Pulmonary artery endothelial cell (primary cell): ENCODE measurements around the gene LDLRAP1. TPM values are rescaled to one million over a fixed set of nuclear protein-coding genes. Genes with fewer than 3 reads are reported as not detected.
"Not testable (repeated sequence)": the region's sequence is repeated elsewhere in the genome, so short reads cannot be mapped to it uniquely, and the experiment has no call there.

ENCODE experiments used
- DNase-seq: peaks from one replicate; pipeline ENCODE4 v3.0.0-alpha.2; 2011; ENCODE audit warnings: low read depth, low spot score
- total RNA-seq: library from RNA; depleted of rRNA; stranded (reverse); fragments of >200 nt; gene quantifications from 2 replicates; pipeline ENCODE4 v1.2.3, GENCODE V29; 2014

The LDLRAP1 gene
- total RNA-seq, 1 donor from 2014 or later, result 13.1 TPM

GRCh38 chr1:25603779-25604538 lies 60.6 kb downstream of the LDLRAP1 start:
- DNase-seq, result not testable (repeated sequence)

GRCh38 chr1:25607123-25607522 lies 63.7 kb downstream of the LDLRAP1 start:
- no peak for DNase-seq

- DNase-seq, result no peak
Observed at GRCh38 chr1:25608488-25609178, 65.2 kb downstream of the LDLRAP1 start.

GRCh38 chr1:25609921-25610320 lies 66.5 kb downstream of the LDLRAP1 start:
- no peak for DNase-seq

GRCh38 chr1:25610822-25611630 lies 67.6 kb downstream of the LDLRAP1 start:
- no peak for DNase-seq

- no peak for DNase-seq
Observed at GRCh38 chr1:25611843-25612242, 68.4 kb downstream of the LDLRAP1 start.

GRCh38 chr1:25612421-25612820 lies 69.0 kb downstream of the LDLRAP1 start:
- no peak for DNase-seq

- no peak for DNase-seq
Observed at GRCh38 chr1:25613091-25613490, 69.7 kb downstream of the LDLRAP1 start.

- no peak for DNase-seq
Observed at GRCh38 chr1:25614501-25615171, 71.2 kb downstream of the LDLRAP1 start.

GRCh38 chr1:25615172-25615541 lies 71.8 kb downstream of the LDLRAP1 start:
- DNase-seq, result no peak

- no peak for DNase-seq
Observed at GRCh38 chr1:25615563-25616094, 72.2 kb downstream of the LDLRAP1 start.

- peak; percentile 27 for DNase-seq
Observed at GRCh38 chr1:25616095-25616986, 72.9 kb downstream of the LDLRAP1 start, which contains the start of gene MAN1C1. TSS of gene MAN1C1 (plus strand) at chr1:25616791. CDS start at chr1:25617798, 1,007 bp downstream.

- DNase-seq, result no peak
Observed at GRCh38 chr1:25616987-25617624, 73.7 kb downstream of the LDLRAP1 start.

GRCh38 chr1:25617625-25618432 lies 74.4 kb downstream of the LDLRAP1 start:
- no peak for DNase-seq

- no peak for DNase-seq
Observed at GRCh38 chr1:25618433-25618808, 75.0 kb downstream of the LDLRAP1 start.
